ENCODE results near the gene HMCN2.
"Not testable (repeated sequence)": the region's sequence is repeated elsewhere in the genome, so short reads cannot be mapped to it uniquely, and the experiment has no call there.

DNA sequence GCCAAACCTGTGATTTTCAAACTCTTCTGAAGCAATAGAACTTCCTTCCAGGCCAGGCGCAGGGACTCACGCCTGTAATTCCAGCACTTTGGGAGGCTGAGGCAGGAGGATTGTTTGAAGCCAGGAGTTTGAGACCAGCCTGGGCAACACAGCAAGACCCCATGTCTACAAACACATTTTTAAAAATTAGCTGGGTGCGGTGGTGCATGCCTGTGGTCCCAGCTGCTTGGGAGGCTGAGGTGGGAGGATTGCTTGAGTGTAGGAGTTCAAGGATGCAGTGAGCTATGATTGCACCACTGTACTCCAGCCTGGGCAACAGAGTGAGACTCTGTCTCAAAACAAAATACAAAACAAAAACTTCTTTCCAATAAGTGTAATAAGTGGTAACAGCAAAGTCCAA, 136.2 kb downstream of the HMCN2 start:
- TF ChIP-seq, protein P1, sequence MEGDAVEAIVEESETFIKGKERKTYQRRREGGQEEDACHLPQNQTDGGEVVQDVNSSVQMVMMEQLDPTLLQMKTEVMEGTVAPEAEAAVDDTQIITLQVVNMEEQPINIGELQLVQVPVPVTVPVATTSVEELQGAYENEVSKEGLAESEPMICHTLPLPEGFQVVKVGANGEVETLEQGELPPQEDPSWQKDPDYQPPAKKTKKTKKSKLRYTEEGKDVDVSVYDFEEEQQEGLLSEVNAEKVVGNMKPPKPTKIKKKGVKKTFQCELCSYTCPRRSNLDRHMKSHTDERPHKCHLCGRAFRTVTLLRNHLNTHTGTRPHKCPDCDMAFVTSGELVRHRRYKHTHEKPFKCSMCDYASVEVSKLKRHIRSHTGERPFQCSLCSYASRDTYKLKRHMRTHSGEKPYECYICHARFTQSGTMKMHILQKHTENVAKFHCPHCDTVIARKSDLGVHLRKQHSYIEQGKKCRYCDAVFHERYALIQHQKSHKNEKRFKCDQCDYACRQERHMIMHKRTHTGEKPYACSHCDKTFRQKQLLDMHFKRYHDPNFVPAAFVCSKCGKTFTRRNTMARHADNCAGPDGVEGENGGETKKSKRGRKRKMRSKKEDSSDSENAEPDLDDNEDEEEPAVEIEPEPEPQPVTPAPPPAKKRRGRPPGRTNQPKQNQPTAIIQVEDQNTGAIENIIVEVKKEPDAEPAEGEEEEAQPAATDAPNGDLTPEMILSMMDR (conservative IDR thresholded peaks at IDR 0.05), result not testable (repeated sequence)
- not testable (repeated sequence) for TF ChIP-seq EZH2 (IDR thresholded peaks at IDR 0.05; ENCODE audit: low read depth)
